NCI-H460 (cell line): ENCODE results near the gene PACRG. TPM values are rescaled to one million over a fixed set of nuclear protein-coding genes. Genes with fewer than 3 reads are reported as not detected.

Source experiments
- DNase-seq: peaks from one replicate; pipeline ENCODE4 v3.0.0-alpha.2; 2016; ENCODE audit warnings: low read depth; ENCODE audit errors: extremely low read depth
- total RNA-seq: library from RNA; depleted of rRNA; stranded (reverse); fragments of >200 nt; shearing (Covaris generic); gene quantifications from 2 replicates; pipeline ENCODE4 v1.2.3, GENCODE V29; 2014

PACRG gene
- total RNA-seq, 1 experiment from 2014 or later: 0.15 TPM

DNA sequence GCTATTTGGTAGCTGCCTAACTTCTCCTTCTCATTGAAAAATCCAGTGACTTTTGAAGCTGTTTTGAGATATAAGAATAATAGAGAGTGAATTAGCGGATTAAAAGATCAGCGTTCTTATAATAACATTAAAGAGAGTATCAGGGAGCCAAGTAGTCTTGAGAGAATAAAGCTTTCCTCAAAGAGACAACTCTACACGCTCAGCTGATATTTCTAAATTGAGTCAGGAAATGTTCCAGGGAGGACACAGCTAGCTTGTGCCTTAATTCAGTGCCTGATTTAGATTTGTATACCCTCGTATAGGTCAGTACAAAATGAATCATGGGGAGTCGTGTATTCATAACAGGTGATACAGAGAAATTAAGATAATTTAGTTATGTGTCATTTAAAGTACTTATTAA, 611.7 kb downstream of the PACRG start:
- DNase-seq: no peak

DNA sequence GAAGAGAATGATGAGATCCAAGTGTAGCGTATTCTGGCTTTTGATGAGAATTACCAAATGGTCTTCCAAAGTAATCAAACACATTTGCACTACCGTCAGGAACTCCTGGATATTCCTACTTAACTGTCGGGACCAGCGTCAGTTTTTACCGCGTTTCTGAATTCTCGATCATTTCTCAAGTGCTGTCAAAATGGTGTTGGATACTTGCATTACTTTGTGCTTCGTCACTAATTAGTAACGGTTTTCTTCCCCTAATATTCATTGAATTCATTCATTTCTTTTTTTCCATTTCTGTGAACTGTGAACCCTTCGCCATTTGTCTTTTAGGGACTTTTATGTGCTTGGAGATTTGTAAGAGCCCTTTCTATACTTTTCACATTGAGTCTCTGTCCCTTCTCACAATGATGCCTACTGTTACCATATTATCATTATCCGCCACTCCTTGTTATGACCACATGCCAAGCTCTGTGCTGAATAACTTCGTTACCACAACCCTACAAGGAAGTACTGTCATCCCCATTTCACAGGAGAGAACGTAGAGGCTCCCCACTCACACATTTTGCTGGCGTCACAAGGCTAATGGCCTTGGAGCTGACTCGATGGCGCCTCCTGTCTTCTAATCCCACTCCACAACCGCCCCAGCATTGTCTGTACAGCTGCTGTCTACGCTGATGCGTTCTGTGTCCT, 612.6 kb downstream of the PACRG start:
- no peak for DNase-seq

DNA sequence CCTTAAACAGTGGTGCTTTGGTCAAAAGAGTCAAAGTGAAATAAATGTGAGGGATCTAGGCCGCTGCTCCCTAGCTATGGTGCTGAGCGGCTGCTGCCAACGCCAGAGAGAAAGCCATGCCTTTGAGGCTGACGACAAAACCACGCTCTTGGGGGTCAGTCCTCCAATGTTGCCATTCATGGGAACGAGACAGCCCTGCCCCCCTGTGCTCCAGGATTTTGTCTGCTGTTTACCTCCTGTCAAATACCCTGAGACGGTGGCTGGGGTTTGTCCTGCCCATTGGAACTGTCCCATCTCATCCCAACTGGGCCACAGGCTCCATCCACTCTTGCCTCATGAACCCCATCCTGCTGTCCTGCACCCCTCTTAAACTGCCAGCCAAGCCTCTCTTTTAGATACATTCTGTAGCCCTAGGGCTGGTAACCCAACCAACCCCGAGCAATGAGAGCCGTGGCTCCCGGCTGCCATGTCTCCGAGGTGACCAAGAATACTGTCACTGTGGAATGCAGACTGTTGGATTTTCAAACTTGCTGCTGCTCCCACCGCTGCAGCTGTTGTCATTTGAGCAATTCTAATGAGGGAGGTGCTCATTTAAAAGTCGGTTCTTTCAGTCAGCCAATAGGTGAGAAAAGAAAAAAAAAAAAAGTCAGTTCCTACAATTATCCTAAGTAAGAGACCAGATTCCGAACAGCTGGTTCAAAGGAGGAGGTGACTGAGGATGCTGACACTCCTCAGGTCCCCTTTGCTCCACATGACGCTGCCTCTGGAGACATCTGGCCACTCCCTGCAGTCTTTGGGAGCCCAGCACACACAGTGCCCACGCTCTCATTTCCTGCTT, 613.7 kb downstream of the PACRG start:
- no peak for DNase-seq

DNA sequence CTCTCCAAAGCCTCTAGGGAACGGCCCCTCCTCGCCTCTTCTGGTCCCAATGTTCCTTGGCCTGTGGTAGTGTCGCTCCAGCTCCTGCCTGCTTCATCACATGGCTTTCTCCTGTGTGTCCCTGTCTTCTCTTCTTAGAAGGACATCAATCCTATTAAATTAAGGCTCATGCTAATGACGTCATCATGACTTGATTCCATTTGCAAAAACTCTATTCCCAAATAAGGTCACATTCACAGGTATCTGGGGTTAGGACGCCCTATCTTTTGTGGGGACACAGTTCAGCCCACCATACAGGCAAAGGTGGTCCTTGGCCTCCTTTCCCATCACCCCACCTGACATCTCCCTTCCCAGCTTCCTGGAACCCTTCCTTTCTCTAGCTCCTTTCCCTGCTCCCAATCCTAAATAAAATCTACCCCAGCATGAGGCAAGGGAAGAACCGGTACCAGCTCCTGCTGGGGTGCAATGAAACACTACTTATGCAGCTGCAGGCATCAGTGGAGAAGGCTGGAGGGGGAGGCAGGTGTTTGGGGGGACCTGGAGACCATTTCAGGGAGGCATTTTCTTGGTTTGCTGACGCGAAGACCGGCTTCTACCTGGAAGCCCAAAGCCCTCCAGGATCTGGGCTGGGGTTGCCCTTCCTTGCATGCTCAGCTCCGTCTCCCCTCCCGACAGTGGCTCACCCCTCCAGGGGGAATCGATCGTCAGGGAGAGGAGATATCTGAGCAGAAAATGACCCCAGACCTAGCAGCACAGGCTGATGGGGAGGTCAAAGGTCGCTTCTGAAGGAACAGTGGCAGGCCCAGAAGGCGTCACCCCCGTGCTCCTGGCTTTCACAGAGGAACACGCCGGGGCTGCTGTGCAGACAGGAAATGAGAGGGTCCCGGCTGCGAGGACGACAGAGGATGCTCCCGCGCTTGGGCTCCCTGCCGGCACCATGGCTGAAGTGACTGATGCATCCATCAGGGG, 615.1 kb downstream of the PACRG start:
- DNase-seq: no peak

DNA sequence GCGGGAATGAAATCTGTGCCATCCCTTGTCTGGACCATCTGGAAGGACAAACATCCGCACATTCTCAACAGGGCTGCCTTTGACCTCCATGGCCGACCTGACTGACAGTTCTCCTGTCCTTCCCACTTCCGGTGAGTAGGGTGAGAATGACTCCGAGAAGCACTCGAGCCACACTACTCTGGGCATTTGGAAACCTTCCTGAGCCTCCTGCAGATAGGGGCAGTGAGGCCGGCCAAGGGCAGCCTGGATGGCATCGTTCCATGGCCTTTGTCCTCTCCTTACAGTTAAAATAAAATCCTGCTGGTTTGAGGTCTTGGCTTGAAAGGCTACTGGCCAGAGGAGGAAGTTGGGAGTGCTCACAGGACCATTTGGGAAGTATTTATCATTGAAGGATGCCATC, 615.8 kb downstream of the PACRG start:
- no peak for DNase-seq

DNA sequence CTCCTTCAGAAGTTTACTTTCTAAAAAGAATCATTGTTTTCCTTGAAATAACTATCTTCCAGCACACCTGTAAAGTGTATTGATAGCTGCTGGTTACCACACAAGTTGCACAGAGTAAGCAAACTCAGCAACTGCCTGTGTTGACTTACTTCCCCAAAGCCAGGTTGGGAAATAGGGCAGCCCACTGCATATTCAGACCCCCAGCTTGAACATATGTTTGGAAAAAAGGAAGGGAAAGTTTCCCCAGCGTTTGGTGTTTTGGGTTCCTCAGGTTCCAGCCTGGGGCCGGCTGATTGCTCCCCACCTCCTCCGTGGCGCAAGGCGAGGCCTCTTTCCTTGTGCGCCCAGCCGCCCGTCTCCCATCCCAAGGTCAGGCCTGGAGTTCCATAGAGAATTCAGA, 616.6 kb downstream of the PACRG start:
- no peak for DNase-seq

DNA sequence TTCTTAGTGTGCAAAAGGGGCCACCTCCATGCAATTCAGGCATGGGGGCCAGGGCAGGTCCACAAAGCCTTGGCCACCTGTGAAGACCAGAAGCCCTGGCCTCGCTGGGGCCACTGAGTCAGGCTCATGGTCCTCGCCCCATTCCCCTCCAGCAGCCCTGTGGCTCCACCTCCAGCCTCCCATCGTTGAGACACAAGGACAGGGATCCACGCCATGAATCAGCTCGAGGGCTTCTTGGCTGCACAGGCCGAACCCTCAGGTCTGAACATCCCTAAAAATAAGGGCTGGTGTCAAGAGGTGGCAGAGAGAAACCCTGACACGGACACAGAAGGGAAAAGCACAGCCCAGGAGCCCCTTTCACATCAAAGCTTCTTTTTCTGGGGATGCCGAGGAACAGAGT, 618.2 kb downstream of the PACRG start:
- DNase-seq: no peak

DNA sequence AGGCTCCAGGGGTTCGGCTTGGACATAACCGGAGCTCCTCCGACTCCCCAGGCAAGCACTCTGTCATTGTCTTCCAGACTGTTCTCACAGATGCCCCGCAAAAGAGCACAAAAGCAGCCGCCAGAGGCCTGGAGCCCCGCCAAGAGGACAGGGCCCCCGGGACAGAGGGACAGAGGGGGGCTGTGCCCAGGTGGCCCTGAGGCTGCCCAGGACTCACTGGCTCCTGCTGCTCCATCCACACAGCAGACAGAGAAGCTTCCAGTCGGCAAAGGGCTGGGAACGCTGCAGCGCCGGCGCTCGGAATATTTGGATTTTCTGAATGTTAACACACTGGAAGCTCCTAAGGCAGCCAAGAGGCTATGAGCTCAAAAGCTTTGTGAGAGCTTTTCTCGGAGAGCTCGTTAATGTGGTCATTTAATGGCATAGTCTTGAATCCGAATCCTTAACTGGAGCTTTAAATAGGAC, 618.8 kb downstream of the PACRG start:
- DNase-seq: no peak

DNA sequence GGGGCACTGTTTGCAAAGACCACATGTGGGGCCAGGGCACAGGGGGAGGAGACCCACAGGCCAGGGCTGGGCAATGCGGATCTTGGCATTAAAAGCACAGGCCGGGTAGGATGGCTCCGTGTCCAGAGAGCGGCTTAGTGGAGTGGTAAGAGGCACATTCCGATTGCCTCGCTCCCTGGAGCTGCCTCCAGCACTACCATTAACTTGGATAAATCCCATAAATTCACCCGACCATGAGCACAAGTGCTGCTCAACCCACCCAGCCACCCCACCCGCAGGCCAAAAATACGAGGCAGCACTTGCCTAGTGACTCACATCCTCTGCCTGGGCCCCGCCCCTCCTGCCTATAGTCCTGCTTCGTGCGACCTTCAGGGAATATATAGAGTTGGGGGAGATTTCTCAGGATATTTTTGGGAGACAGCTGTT, 619.3 kb downstream of the PACRG start:
- no peak for DNase-seq

DNA sequence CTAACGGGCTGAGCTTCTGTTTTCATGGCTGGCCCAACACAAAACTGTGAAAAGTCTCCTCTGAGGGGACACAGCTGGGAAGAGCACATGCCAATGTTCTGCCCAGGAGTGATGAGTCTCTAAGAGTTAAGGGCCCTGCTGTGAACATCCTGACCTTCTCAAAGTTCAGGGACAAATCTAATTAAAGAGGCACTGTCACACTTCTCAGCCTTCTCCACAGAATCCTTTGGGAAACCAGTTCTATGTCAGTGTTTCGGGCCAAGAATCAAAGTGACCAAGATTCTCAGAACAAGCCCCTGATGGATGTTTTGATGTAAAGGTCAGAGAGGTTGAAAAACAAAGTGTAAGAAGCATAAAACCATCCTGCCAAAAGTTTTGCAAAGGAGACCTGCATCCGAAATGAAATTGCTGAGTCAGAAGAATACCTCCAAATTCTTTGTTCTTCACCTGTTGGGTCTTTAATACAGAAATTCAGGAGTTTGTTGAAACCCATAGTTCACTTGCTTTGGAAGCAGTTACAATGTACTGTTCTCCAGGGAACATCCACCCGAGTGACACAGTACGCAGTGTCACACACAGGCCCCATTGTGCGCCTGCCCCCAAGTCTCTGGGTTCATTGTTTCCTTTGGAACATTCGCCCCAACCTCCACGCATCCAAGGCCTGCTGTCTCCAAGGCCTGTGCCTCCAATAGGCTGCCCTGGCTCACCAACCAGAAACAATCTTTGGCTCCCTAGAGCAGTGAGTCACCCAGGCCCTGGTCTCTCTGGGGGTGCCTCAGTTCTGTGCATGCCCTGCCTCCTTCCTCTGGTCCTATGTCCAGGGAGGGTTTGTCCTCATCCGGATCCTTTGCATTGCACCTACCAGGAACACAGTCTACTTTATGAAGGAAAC, 621.3 kb downstream of the PACRG start:
- no peak for DNase-seq

DNA sequence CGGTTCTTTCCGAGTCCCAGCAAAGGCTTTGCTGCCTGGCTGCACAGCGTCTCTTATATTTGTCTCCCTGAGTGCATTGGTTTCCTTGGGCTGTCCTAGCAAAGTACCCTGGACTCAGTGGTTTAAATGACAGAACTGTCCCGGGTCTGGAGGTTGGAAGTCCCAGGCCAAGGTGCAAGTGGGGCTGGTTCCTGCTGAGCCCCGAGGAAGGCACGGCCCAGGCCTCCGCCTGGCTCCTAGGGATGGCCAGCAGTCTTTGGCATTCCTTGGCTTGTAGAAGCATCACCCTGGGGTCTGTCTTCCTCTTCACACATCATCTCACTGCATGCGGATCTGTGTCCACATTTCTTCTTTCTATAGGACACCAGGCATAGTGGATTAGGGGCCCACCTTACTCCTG, 621.9 kb downstream of the PACRG start:
- no peak for DNase-seq

DNA sequence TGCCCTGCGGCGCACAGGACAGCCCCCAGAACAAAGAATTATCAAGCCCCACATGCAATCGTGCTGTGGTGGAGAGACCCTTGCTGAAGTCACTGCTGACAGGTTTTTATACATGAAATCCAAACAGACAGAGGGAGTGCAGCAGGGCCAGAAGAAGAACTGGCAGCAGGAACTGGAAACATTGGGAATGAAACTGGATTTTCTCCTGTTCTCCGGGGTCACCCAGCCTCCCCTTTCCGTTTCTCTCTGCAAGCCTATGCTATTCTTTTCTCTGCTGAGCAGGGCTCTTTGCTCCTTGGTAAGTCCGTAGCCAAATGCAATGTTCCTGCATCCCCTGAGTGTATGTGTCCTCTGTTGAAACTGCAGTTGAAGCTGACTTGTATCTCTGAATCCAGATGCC, 623.2 kb downstream of the PACRG start:
- DNase-seq: no peak

DNA sequence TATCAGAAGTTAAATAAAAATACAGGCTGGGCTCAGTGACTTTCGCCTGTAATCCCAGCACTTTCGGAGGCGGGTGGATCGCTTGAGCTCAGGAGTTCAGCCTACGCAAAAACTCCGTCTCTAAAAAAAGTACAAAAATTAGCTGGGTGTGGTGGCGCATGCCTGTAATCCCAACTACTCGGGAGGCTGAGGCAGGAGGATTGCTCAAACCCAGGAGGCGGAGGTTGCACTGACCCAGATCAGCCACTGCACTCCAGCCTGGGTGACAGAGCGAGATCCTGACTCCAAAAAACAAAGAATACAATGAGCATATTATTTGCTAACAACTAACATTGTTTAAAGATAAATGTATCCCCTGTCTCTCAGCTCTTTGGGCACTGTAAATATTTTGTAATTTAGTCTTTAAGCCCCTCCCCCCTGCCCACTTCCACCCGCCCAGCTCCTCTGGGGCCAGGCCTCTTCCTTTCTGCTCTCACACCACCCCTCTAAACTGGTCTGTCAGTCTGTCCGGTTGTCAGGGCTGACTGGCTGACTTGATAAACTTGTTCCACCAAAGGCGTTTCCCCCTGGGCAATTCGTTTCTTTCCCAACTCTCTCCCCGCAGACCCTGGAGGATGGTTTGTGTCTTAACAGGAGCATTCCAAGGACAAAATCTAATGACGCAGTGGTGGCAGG, 624.4 kb downstream of the PACRG start:
- no peak for DNase-seq

DNA sequence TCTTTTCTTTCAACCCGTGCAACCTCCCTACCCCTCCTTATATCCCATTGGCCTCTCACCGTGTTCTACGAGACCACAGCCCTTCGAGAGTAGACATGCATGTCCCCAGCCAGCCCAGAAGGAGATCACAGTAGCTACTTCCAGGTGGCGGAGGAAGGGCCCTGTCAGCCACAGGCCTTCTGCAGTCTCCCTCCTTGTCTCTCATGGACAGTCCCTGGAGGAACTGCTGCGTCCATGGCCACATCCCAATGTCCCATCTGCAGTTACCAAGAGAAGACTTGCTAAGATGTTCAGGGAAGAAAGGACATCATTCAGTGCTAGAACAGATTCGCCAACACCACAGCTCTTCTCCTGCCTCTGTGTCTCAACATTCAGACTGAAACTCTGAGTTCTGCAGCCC, 625.2 kb downstream of the PACRG start:
- no peak for DNase-seq

DNA sequence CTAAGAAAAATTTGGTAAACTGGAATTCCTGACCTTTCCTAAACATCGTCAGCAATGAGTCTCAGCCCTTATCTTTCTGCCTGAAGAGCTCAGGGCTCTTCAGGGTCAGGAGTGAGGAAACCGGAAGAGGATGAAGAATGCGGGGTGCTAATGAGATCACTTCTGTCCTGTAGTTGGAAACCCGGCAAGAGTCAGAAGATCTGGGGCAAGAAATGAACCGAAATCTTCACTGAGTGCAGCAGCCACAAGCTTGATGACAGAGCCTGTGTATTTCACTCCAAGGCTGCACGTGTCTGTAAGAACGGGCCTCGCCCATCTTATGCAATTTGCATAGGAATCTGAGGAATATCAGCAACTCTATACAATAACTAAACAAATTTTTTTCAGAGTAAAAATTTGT, 626.3 kb downstream of the PACRG start:
- no peak for DNase-seq

DNA sequence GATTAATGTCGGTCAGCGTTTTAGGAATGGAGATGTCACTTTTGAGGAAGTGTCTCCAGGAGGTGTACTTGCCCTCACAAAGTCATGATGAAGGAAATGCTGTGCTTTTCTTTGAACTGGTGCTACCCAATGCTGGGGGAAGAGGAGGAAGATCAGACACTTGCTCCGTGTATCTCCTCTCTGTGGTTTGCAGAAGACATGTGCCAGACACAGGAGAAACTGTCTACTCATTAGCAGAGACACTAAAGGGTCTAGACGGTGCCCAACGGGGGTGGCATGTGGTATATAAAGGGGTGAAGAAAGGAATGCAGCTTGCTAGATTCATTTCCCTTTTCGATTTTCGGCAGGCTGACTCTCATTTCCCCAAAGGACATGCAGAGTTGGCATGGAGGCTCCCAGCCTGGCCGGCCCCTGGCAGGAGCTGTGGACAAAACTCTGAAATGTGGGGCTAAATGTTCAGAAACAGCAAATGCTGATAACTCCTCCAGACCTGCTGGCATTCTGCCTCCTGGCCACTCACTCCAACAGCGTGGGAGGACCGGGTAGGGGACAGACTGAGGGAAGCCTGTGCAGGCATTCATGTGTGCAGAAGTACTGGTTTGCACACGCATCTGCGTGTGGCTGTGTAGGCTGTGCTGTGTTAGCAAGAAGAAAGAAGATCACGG, 627.1 kb downstream of the PACRG start:
- DNase-seq: no peak

DNA sequence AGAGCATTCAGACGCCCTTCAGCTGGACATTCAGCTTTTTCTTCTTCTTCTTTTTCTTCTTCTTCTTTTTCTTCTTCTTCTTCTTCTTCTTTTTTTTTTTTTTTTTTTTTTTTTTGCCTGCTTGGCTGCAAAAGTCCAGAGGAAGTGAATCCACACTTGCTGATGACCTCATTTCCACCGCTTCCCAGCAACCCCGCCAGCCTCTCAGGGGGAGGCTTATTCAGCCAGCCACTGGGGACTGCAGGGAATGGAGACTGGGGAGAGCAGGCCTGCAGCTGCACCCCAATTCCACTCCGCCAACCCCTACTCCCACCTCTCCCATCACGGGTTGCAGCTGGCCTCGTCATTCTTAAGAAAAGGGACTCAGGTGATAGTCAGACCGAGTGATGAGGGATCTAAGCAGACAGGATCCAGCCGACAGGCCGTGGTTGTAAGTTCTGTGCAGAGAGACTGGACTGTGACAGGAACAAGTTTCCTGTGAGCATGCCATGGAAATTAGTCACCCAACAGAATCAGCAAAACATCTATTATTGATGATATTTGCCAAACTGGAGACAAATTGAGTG, 627.7 kb downstream of the PACRG start:
- no peak for DNase-seq

DNA sequence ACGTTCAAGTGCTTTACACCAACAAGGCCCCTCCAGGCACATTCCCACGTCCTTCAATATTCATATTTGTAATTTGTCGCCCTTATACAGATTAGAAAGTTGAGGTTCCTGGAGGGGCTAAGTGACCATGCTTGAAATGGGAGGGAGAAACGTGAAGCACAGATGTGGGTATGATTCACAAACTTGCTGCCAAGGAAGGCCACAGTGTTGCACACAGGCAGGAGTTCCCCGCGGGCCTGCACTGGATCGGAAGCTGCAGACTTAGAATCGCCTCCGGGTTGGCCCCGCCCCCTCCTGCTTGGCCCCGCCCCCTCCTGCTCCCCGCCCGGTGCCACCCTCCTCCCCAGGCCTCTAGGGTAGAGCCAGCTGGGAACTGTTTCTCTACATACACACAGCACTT, 628.5 kb downstream of the PACRG start:
- DNase-seq: no peak

DNA sequence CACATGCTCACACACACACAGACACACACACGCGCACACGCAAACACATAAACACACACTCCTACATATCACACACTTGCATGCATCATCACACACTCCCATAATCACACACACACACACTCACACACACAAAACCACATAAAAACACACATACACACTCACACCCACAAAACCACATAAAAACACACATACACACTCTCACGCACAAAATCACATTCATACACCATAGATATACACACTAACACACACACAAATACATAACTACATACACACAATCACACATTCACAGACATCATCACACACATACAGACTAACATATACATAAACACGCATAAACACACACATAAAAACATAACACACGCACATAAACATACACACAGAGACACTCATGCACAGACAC, 629.0 kb downstream of the PACRG start:
- no peak for DNase-seq
